GM12873 (cell line): ENCODE measurements around the gene ITGB2.

Experiments used
- TF ChIP-seq, protein P1 (sequence below): IDR thresholded peaks from 2 replicates; pipeline ENCODE4 v1.5.1; 2012; ENCODE audit warnings: low read depth, mild to moderate bottlenecking, moderate library complexity, low read length, control low read depth; ENCODE audit not compliant: insufficient read depth; ENCODE audit errors: missing control alignments

The ITGB2 gene

DNA sequence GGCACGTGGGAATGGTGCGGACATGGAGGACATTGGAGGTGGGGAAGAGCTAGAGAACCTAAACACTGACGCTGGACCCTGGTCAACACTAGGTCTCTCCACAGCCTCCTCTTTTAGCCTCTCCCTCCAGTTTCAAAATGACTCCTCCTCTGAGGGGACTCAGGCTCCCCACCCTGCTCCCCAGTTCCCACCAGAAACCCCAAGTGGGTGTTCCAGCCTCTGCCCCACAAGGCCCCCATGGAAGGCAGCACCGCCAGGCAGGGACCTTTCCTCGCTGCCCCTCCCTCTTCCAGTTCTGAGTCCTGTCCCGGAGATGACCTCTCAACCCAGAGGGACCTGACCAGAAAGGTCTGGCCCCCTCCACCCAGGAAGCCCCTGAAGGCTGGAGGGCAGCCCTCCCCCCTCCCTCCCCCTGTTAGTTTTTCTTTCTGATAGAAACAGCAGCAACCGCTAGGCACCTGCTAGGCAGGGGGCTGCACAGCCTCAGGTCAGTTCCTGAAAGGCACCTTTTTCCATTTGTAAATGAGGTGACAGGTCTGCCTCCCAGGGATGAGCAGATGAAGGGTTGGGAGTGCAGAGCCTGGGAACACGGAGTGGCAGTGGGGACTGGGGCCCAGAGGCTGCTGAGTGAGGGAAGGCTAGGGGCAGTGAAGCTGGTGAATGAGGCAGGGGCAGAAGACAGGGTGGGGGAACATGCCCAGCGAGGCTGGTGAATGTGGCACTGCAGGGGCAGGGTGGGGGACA is 9.3 kb upstream of the ITGB2 start:
- TF ChIP-seq, protein P1, sequence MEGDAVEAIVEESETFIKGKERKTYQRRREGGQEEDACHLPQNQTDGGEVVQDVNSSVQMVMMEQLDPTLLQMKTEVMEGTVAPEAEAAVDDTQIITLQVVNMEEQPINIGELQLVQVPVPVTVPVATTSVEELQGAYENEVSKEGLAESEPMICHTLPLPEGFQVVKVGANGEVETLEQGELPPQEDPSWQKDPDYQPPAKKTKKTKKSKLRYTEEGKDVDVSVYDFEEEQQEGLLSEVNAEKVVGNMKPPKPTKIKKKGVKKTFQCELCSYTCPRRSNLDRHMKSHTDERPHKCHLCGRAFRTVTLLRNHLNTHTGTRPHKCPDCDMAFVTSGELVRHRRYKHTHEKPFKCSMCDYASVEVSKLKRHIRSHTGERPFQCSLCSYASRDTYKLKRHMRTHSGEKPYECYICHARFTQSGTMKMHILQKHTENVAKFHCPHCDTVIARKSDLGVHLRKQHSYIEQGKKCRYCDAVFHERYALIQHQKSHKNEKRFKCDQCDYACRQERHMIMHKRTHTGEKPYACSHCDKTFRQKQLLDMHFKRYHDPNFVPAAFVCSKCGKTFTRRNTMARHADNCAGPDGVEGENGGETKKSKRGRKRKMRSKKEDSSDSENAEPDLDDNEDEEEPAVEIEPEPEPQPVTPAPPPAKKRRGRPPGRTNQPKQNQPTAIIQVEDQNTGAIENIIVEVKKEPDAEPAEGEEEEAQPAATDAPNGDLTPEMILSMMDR, result no peak

DNA sequence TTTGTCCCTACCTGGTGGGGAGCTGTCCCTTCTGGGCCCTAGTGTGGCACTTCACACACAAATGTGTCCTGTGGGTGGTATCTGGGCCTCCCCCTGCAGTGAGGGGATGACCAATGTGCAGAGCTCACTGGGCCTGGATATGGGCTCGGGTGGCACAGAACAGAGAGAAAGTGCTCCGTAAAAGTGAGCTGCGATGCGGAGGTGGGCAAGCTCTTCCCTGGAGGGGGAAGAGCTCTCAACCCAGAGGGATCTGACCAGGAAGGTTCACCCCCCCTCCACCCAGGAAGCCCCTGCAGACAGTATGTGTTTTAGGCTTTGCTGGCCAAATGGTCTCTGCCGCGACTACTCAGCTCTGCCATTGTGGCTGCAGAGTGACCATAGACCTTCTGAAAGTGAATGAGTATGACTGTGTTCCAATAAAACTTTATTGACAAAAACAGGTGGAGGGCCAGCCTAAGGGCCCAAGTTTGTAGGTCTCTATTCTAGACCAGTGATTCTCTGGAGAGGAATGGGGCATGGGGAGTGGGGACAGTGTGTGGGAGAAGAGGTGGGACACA is 8.6 kb upstream of the ITGB2 start:
- TF ChIP-seq, protein P1, result no peak

DNA sequence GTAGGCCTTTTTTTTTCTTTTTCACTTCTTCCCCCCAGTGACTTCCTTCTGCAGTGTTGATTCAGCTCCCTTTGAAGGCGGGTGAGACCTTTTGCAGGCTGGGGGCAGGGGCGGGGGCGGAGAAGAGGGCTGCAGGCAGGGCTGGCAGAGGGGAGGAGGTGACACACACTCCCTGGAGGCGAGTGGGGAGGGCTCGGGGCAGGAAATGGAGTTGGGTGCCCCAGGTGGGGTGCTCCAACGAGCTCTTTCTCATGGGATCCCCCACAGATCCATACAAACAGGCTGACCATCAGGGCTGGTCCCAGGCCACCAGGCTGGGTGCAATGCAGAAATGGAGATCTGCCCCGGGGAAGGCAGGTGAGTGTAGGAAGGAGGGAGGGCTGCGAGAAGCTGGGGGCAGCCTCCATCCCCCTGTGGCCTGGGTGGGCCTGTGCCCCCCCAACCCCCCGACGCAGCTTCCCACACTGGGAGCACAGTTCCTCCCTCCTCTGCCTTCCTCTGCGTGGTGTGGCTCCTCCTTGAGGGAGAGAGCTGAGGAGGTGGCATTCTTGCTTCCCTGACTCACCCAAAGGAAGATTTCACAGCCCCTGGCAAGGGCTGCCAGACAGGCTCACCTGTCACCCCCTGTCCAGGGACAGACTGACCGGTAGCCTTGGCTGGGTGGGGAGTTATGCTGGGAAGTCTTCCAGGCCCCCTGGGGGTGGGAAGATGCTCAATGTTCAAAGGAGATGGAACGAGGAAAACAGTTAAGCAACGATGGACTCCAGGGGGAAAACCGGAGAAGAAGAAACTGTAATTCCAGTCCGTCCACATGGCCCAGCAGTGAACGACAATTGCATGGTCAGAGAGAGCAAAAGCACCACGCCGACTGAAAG is 7.1 kb upstream of the ITGB2 start:
- TF ChIP-seq, protein P1, result no peak

DNA sequence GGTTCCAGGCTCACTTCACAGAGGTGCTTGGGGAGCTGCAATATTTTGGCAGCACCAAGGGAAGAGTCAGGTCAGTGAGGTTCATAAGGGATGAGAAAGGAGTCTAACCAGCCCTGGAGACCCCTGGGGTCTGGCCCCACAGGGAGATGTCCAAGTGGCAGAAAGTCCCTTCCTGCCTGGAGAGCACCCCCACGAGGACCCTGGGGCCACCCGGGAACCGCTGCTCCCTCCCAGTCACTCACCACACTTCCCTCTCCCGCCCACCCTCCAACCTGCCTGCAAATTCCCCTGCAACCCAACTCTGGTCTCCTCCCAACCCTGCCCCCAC is 6.5 kb upstream of the ITGB2 start:
- TF ChIP-seq, protein P1, result no peak

DNA sequence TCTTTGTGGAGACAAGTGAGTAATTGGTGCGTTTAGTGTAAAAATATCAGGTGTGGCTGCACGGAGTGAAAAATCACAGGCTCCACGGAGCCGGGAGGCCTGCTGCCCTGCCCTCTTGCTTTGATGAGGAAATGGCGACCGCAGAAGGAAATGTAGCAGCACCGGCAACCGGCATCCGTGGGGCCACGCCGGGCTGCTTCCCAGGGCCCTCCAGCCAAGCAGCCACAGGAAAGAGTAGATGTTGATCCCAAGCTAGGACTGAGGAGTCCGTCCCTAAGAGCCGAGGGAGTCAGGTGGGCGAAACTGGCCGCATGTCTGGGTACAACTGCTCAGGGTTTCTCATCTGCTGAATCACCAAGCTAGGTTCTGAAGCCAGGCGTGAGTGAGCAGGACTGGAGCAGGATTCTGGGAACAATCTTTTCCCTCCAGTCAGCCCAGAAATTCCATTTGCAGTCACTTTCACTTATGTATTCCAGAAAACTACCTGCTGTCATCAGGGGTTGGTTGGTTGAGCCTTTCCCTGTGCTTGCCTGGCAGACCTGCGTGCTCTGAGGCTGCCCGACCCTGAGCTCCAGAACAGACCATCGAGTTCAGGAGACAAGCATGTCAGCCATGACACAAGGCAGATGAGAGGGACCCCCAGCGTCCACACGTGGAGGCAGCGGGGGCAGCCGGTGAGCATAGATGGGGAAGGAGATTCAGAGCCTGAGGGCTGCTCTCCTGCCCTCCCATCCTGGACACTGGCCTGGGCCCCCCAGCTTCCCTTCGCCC is 5.8 kb upstream of the ITGB2 start:
- TF ChIP-seq, protein P1, result no peak

DNA sequence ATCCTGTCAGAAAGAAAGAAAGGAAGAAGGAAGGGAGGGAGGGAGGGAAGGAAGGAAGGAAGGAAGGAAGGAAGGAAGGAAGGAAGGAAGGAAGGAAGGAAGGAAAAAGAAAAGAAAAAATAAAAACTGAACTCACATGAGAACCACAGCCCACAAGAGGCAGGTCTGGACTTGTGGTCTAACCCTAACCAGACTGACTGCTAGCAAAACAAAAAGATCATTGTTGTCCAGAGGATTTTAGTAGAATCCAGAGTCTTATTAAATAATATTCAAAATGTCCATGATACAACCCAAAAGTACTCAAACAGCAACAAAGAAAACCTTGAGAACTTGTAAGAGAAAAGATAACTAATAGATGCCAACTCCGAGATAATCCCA is 4.7 kb upstream of the ITGB2 start:
- TF ChIP-seq, protein P1, result no peak

DNA sequence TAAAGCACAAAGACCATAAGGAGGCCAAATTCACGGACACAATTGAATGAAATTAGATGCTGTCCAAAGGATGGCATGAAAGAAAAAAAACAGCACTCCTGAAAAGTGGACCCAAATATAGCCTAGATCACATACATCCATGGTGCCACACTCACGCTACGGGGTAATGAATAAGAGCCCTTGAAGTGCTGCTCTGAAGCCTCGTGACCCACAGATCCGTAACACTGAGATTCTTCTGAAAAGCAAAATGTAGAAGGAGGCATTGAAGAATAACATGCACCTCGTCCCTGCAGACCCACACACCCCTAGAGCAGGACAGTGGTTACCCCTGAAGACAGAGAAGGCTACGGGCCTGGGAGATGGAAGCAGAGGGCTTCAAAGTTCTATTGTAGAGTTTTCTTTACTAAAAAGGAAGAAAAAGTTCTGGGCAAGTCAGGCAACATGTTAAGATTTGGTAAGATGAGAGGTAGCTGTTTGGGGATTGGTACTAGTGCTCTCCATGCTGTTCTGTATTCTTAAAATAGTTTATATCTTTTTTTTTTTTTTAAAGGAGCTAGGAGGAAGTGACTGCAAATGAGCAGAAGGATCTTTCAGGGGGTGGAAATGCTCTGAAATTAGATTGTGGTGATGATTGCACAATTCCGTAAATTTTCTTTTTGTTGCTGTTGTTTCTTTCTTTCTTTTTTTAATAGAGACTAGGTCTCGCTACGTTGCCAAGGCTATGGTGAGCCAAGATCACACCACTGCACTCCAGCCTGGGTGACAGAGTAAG is 4.1 kb upstream of the ITGB2 start:
- TF ChIP-seq, protein P1, result no peak
